GM18867 (cell line): ENCODE data around the gene TSEN2.
A peak's percentile ranks its signal among the peaks of the same experiment; 100 is the strongest.
"Not testable (repeated sequence)": the region's sequence is repeated elsewhere in the genome, so short reads cannot be mapped to it uniquely, and the experiment has no call there.

Experiments
- ATAC-seq: cut with Tn5 transposase; IDR thresholded peaks from one replicate; pipeline ENCODE4 v1.9.1; 2021; ENCODE audit warnings: mild to moderate bottlenecking, moderate library complexity; ENCODE audit not compliant: unreplicated experiment

Gene TSEN2

DNA sequence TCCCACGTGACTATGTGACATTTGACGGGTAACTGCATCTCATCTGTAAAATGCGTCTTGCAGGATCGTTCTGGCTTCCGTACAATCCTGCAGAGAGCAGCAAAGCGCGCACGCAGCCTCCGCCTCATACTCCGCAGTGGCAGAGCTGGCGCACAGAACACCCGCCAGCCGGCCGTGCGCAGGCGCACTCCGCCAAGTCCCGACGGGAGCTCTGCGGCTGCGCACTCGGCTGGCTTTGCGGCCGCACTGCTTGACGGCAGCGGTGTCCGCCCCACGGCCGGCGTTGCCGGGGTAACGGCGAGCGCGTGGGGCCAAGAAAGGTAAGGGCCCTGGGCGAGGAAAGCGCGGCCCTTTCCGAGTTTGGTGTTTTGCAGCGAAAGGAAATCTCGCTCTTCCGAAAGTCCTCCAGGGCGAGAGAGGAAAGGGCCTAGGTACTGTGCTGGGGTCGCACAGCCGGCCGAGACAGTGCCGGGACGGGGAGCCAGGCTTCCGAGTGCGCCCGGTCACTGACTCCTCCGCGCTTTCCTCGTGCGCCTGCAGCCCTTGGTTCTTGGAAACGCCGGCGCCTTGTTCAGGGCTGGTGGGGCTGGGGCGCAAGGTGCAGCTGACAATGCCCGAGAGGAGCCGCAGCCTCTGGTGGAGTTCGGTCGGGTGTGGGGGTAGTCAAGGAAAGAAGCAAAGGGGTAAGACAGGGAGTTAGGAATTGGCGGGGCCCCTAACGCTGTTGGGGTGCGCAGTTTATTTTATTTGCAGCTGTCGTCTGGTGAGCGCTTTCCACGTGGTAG is at the start of gene TSEN2:
Gene TSEN2 (plus strand): TSS at position 283 of the 785 bp plus-strand sequence. CDS start 5,321 bp downstream, outside the sequence.
- ATAC-seq: peak; percentile 92

DNA sequence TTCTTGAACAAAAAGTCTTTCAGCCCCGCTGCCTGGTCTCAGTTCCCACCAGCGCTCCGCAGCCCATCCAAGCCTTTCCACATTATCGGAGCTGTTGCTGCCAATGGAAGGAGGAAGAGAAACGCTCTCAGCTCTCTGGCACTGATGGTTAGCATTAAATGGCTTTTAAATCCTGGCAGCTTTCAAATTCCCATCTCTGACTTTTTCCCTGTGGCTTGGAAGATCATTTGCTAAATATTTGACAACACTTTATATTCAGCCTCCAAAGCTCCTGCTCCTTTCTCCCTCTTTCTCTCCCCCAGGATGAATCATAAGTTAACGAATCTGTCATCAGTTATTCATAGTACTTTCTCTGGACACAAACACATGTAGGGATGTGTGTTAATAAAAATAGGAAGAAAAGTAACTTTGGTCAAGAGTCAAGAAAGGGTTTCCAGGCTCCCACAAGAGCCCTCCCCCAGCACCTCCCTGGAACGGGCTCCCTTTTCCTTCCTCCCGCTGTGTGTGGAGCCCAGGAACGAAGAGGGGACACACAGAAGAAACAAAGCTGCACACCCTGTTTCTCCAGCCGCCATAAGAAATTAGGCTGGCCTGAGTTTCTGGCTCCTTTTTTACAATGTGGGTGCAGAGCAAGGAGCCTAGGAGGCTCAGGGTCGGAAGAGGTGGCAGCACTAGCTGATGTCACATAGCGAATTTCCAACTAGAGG is 47.6 kb upstream of the TSEN2 start:
- no peak for ATAC-seq

DNA sequence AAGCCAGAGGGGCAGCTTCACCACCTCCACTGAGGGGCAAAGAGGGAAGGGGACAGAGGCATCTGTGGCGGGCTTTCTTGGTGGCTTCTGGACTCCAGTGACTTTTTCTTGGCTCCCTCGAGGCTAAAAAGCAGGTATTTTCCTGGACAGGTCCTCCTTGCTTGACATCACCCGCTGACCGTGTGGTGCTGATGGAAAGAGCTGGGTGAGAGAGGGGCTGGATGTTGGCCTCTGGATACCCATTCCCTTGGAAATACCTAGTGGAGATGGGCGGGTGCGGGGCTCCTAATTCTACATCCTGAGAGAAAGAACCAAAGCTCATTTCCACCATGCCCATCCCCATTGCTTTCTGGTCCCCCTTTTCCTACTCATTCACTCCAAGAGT is 47.1 kb upstream of the TSEN2 start:
- ATAC-seq: no peak

DNA sequence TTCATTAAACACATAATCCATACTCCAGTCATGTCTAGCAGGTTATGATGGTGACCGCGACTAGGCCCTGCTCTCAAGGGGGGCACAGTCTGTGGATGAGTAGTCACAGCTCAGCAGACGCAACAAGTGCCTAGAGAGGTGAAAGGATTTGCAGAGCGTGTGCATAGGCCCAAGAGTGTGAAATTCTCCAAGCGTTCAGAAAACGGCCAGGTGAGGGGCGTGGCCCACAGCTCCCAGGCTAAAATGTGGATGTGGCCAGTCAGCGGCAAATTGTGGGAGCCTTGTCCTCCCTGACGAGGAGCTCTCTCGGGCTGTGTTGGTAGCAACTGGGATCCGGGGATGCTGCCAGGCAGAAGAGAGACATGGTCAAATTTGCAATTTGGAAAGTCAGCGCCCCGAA is 46.4 kb upstream of the TSEN2 start:
- no peak for ATAC-seq

DNA sequence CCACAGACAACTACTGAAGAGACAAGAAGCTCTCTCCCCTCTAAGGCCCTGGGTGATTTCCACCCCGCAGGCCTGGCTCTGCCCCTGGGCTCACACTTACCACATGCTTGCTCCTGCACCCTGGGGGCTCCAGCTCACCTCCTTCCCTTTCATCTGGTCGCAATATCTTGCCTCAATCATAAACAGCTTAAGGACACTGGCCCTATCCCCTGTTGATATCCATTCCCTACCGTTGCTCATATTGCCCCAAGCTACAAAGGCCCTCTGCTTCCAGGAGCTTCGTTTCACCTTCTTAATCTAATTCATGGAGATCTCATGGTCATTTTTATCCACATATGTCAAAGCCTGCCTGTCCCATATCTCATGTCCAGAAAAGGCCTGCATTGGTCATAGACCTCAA is 46.0 kb upstream of the TSEN2 start:
- no peak for ATAC-seq

DNA sequence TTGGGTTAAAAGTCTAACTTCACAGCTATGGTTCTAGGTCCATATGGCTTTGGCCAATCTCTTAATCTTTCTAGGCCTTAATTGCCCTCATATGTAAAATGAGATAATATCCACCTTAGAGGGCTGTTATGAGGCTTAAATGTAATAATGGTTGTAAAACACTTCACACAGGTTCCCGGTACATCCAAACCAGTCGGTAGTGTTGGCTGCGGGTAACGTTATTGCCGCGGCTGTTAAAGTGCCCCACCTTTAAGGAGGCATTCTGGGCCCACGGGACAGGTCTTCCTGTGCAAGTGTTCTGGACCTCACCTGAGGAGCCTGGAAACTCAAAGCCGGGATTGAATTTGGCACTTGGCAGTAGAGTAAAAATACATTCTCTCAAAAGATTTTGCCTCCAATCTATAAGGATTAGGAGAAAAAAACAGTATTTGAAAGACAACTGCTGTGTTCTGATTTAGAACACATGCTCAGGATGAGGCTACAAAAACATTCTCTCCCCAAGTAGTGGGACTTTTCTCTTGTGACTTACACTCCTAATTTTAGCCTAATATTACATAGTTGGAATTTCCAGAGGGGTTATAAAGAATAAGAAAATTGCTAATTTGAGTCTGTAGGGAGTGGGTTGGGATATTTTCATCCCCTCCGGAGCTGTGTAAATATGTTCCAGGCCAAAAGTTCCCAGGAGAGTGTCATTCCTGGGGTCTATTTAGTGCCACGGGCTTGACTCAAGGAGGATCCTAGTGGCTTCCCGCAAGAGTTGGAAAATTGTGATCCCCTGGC is 44.9 kb upstream of the TSEN2 start:
- no peak for ATAC-seq

DNA sequence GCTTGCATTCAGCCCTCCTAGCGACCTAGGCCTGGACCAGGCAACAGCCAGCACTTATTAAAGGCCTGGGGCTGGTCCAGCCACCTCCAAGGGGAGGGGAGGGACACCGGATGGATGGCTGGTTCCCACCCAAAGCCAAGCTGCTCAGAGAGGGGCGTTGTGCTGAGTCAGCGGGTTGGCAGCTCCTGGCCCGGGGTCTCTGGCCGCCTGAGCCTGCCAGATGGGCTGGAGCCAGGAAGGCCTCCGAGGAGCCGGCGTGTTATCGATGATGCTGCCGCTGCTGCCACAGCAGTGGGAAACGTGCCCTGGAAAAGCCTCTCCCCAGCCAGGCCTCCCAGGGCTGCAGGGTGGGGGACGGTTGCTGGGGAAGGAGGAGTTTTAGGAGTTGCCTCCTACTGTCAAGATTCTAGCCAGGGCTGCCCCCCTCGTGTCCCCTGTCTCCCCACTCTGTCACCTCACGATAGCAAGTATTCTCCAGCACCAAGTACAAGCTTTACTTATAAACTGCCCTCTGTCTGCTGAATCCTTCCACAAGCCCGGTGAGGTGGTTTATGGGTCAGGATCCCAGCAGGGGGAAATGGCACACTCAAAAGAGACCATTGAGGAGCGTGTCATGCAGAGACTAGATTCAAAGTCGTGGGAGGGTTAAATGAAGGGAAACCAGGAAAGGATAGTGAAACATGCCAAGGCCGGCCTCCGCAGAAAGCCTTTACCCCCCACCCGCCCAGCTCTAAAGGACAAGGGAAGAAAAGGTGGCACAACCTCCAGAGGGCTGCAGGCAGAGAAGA is 43.2 kb upstream of the TSEN2 start:
- no peak for ATAC-seq

DNA sequence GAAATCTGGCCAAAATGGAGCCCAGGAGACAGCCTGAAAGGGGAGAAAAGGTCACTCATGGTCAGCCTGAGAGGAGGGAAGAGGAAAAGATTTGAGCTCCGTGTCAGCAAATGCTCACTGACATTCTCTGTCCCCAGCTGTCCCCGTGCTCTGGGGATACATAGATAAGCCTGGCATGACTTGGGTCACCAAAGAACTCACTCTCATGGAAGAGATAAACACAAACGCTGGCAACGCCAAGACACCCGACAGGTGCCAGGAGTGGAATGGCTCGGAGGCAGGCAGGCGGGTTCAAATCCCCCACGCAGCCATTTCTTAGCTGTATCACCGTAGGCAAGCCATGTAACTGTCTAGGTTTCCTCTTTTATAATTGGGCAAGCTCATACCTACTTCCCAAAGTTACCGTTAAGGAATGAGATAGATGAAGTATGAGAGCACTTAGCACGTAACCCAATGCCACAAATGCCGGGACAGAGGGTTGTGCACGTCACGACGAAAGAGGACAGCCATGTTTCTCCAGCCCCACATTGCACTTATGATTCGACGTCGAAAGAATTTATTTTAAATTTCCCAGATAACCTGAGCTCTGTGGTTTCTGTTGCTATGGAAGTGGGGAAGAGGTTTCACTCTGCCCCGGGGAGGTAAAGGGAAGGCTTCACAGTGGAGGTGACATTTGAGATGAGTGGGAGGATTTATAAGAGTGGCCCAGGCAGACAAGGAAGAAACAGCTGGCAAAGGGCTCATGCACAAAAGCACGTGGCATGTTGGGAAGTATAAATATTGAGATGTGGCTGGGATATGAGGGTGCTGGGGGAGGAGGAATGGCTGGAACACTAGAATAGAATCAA is 41.4 kb upstream of the TSEN2 start:
- no peak for ATAC-seq

DNA sequence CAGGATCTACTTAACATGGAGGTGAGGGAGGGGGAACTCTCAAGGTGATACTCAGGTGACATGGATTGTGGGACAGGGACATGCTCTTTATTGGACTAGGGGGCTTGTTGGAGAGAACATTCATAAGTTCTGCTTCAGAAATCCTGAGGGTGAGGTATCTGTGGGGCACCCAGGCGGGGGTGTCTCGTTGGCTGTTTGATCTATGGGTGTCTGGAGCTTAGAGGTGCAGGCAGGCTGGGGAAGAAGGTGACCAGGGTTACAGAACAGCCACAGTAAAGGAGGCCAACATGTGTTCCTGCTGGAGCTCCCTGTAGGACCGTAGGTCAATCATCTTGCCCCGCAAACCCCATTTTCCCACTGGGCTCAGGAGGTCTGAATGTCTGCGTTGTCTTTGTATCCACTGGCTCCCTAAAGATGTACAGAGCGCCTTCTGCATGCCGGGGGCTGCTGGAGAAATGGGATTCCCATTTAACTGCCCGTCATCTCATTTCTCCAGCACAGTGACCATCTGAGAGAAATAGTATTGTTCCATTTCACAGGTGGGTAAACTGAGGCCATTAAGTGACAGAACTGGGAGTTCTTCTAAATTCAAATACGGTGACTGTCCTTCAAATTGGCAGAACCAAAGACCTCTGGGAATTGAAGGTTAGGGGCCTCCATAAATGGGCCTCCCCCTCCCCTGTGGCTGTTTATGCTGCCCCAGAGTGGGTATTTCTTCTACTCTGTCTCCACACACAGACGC is 40.3 kb upstream of the TSEN2 start:
- ATAC-seq: no peak

DNA sequence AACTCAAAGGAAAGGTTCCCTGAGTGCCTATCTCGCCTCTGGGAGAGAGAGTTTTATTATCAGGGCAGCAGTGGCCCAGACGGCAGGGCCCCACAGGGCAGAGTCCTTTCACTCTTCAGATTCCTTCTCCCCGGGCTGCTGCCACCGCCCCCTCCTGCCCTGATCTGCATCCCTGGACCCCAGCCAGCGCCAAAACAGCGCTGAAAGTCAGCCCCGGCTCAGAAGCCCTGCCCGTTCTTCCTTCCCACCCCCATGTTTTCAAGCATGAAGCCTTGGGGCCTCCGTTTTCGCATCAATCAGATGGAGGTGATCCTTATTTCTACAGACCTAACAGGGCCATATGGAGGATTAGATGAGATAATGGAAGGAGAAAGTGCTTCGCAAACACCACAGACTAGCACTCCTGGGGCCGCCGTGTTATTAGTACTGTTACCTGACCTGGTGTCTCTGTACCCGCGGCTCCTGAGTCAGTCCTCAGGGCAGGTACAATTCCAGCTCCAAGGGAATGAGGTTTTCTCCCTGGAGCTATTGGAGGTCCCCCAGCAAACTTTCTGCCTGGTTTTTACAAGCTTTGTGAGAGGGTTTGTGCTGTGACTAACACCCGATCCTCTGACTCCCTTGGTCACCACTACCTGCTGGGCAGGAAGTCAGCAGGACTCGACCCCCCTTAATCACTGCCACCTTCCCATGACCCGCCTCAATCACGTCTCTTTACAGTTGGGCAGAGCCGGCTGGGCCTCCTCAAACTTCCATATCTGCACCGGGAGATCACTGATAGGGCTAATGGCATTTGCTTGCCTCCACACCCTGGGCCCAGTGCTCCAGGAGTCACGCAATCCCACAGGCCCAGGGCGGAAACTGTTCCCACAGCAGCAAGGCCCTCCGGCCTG is 39.5 kb upstream of the TSEN2 start:
- ATAC-seq: no peak

DNA sequence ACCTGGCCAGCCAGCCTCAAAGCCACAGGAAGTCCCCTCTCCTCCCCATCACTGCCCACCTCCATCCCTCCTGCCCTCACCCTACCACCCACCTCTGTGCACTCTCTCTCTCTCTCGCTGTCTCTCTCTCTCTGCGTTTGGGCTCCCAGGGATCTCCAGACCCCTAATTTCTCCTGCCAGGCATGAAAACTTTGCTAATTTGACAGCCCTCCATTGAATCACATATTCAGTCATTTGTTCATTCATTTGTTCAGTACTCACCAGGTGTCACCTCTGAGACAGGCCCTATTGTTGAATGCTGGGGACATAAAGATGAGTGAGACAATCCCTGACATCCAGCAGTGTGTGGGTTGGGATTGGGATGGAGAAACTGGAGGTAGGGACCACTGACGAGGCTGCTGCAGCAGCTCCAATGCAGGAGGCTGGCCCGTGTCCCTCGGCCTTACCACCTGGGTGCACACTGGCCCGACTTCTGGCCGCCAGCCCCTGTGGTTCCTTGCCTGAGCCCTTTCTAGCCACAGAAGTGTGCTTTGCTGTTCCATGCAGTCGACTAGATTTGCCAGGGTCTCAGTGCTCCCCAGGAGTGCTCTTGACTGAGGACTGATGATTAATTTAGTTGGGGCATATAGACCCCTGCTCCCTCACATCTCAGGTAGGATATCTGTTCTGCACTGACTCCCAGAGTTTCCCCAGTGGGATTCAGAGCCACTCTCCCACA is 38.6 kb upstream of the TSEN2 start:
- no peak for ATAC-seq

DNA sequence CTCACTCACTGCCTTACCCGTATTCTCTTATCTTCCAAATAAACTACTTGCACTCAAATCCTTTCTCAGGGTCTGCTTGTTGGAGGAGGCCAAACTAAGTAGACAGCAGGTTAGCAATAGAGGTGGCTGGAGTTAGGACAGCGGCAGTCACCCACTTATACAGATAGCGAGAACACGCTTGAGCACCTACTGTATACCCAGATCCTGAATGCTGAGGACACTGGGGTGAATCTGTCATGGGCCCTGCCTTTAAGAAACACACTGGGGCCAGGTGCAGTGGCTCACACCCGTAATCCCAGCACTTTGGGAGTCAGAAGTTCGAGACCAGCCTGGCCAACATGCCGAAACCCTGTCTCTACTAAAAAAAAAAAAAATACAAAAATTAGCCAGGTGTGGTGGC is 38.0 kb upstream of the TSEN2 start:
- no peak for ATAC-seq

DNA sequence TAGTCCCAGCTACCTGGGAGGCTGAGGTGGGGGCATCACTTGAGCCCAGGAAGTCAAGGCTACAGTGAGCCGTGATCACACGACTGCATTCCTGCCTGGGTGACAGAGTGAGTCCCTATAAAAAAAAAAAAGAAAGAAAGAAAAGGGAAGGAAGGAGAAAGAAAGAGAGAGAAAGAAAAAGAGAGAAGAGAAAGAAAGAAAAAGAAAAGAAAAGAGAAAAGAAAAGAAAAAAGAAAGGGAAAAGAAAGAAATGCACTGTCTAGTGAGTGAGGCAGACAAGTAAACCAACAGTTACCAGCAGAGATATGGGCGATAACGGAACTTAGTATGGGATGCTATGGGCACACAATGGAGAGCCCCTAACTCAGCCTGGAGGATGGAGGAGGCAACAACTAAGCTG is 37.2 kb upstream of the TSEN2 start:
- no peak for ATAC-seq

DNA sequence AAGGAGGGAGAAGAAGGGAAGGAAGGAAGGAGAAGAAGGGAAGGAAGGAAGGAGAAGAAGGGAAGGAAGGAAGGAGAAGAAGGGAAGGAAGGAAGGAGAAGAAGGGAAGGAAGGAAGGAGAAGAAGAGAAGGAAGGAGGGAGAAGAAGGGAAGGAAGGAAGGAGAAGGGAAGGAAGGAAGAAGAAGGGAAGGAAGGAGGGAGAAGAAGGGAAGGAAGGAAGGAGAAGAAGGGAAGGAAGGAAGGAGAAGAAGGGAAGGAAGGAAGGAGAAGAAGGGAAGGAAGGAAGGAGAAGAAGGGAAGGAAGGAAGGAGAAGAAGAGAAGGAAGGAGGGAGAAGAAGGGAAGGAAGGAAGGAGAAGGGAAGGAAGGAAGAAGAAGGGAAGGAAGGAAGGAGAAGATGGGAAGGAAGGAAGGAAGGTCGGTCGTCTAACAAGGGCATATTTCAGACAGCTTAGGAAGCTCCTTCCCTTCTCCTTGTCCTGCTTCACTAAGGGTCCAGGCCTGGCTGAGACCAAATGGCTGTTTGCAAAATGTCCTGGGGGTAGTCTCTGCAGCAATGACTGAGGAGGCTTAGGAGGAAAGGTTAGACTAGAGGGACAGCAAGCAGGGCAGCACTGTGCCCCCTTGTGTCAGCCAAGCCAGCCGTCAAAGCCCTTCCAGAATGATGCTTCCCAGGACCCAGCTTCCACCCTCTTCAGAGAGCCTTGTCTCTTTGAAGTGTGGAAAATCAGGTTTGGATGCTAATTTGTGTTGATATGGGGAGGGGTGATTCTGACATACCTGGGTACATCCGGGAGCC is 35.7 kb upstream of the TSEN2 start:
- not testable (repeated sequence) for ATAC-seq

DNA sequence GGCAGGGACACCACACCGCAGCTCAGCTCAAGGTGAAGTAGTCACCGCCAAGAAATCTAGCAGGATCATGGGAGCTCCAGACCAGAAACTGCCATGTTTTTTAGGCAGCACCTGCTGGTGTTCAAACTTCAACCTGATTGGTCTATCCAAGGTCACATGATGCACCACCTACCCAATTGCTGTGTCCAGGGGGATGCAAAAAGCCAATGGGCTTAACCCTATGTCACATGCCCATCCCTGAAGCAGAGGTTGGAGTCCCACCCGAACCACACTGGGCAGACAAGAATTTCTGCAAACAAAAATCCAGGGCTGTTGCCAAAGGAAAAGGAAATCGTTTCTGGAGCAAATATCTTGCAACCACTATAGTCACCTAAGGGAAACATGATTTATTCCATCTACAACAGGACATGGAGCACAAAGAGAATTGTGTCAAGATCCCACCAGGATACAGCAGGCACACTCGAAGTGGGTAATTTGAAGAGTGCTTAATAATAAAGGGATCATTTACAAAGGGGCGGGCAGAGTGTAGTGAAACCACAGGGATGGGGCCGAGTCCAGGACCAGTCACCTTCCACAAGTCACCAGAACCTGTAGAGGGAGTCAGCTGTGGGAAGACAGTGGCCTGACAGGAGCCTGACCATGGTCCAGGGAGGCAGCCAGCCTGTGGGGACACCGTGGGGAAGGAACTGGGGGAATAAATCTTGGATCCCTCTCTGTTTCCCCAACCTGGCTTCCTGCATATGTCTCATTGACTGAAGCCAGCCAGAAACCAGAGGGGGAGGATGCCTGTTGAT is 34.2 kb upstream of the TSEN2 start:
- no peak for ATAC-seq

DNA sequence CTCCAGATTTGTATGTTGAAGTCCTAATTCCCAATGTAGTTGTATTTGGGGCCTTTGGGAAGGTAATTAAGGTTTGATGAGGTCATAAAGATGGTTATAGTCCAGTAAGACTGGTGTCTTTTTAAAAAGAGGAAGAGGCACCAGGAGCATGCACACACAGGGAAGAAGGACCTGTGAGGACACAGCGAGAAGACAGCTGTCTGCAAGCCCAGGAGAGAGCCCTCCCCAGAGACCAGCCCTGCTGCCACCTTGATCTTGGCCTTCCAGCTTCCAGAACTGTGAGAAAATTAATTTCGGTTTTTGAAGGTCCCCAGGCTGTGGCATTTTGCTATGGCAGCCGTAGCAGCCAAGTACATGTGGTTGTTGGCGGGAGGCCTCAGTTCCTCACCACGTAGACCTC is 32.8 kb upstream of the TSEN2 start:
- ATAC-seq: no peak
